HEK293T (cell line): ENCODE data around the gene UMAD1.

ENCODE experiments used
- BHLHE40 ChIP-seq: fragments of 450-650 bp; IDR thresholded peaks from 2 replicates; pipeline ENCODE4 v1.6.1; 2016; ENCODE audit warnings: mild to moderate bottlenecking, moderate library complexity, borderline replicate concordance
- FOXA1 ChIP-seq: fragments of 450-650 bp; IDR thresholded peaks from 2 replicates; pipeline ENCODE4 v1.6.1; 2016; ENCODE audit warnings: mild to moderate bottlenecking
- FOXK2 ChIP-seq: fragments of 450-650 bp; IDR thresholded peaks from 2 replicates; pipeline ENCODE4 v1.6.1; 2016; ENCODE audit warnings: mild to moderate bottlenecking
- FOXM1 ChIP-seq: fragments of 450-650 bp; IDR thresholded peaks from 2 replicates; pipeline ENCODE4 v1.6.1; 2017; ENCODE audit warnings: mild to moderate bottlenecking, borderline replicate concordance
- LEF1 ChIP-seq: fragments of 450-650 bp; IDR thresholded peaks from 2 replicates; pipeline ENCODE4 v1.6.1; 2017; ENCODE audit warnings: mild to moderate bottlenecking, borderline replicate concordance
- SP1 ChIP-seq: fragments of 450-650 bp; IDR thresholded peaks from 2 replicates; pipeline ENCODE4 v1.6.1; 2017
- SUZ12 ChIP-seq: fragments of 450-650 bp; IDR thresholded peaks from 2 replicates; pipeline ENCODE4 v1.6.1; 2016; ENCODE audit warnings: mild to moderate bottlenecking

GRCh38 chr7:7773334-7774309 lies 133.1 kb downstream of the UMAD1 start:
- TF ChIP-seq SP1, result no peak
- TF ChIP-seq BHLHE40, result no peak
- TF ChIP-seq SUZ12, result no peak
- TF ChIP-seq FOXM1, result no peak
- TF ChIP-seq FOXA1, result no peak
- no peak for TF ChIP-seq LEF1
- no peak for TF ChIP-seq FOXK2
